K562 (cell line): ENCODE data around the gene ENDOD1. TPM values are rescaled to one million over a fixed set of nuclear protein-coding genes. Genes with fewer than 3 reads are reported as not detected.

ENCODE experiments used
- ATAC-seq: fragments of 200-7000 bp; cut with Tn5 transposase; 3 replicates; pipeline ENCODE4 v1.9.1; 2020; ENCODE audit warnings: moderate library complexity
- BruUV-seq: library from RNA; stranded (reverse); fragments of 400-500 nt; replicated peaks from 2 replicates; lab custom pipeline; 2021; lab: Mats Ljungman, UMichigan
- CTCF ChIA-PET: fragments of 300-600 bp; formaldehyde crosslinking; extraction: SDS; loops from one replicate; lab custom pipeline; 2021; ENCODE audit warnings: low intra/inter-chr PET ratio; lab: Yijun Ruan, JAX
- POLR2A ChIA-PET: fragments of 300-600, 350-650 bp; sonication (Branson Sonifier 250); formaldehyde crosslinking; extraction: SDS; loops from one replicate; lab custom pipeline; 2021; ENCODE audit warnings: antibody characterized with exemption, inconsistent platforms; lab: Yijun Ruan, JAX
- DNase-seq, 4 experiments: peaks; one replicate each; pipeline versions ENCODE4 v3.0.0 to v3.0.0-alpha.2; 2011 to 2018; ENCODE audit warnings: low spot score in 3 of 4, mixed read lengths in 3 of 4; ENCODE audit errors: extremely low read depth in 1 of 4
- FAIRE-seq: peaks from 2 replicates; lab custom pipeline; 2011; peaks lifted over from hg19 to GRCh38; lab: Jason Lieb, UNC
- H2AFZ ChIP-seq: 2 replicates; pipeline ENCODE4 v1.6.0; 2011; ENCODE audit warnings: low read depth, low read length, control low read depth, inconsistent platforms
- H3K27ac ChIP-seq: fragments of 200-600 bp; 3 replicates; pipeline ENCODE4 v1.8.0; 2011; ENCODE audit warnings: low read depth, mild to moderate bottlenecking, control low read depth, inconsistent platforms, low read length, moderate library complexity, mixed read lengths; ENCODE audit errors: extremely low read depth
- H3K27me3 ChIP-seq, 2 experiments: fragments of 300-600 bp in 1 of 2; 2 replicates in 1 of 2; 3 replicates in 1 of 2; pipeline versions ENCODE4 v1.6.0 to v1.8.0; 2011; ENCODE audit warnings: inconsistent platforms in 2 of 2, low read length in 2 of 2, mild to moderate bottlenecking in 1 of 2, mixed read lengths in 1 of 2, moderate library complexity in 1 of 2; ENCODE audit not compliant: control insufficient read depth in 2 of 2, insufficient read depth in 2 of 2
- H3K36me3 ChIP-seq: fragments of 300-600 bp; 3 replicates; pipeline ENCODE4 v1.8.0; 2011; ENCODE audit warnings: mild to moderate bottlenecking, low read length, inconsistent platforms; ENCODE audit not compliant: control insufficient read depth, insufficient read depth
- H3K4me1 ChIP-seq, 2 experiments: fragments of 200-600 bp in 1 of 2; replicated peaks in 1 of 2; 2 replicates in 1 of 2; 3 replicates in 1 of 2; pipeline versions ENCODE4 v1.5.1 to v1.8.0; 2011; ENCODE audit warnings: inconsistent platforms in 2 of 2, low read length in 2 of 2, mild to moderate bottlenecking in 1 of 2, mixed read lengths in 1 of 2, moderate library complexity in 1 of 2; ENCODE audit not compliant: control insufficient read depth in 2 of 2, insufficient read depth in 2 of 2
- H3K4me2 ChIP-seq: 2 replicates; pipeline ENCODE4 v1.6.1; 2011; ENCODE audit warnings: low read length, control low read depth, inconsistent platforms, mixed read lengths; ENCODE audit not compliant: insufficient read depth
- H3K4me3 ChIP-seq: fragments of 200-600 bp; sonication (generic), shearing (Covaris generic); 2 replicates; pipeline ENCODE4 v1.5.1; 2016; ENCODE audit warnings: control low read depth, inconsistent platforms
- H3K79me2 ChIP-seq: fragments of 200-600 bp; 3 replicates; pipeline ENCODE4 v1.8.0; 2011; ENCODE audit warnings: low read length, inconsistent platforms; ENCODE audit not compliant: control insufficient read depth, insufficient read depth
- H3K9ac ChIP-seq, 2 experiments: 2 replicates each; pipeline versions ENCODE4 v1.6.0 to v1.6.1; 2011; ENCODE audit warnings: low read depth in 2 of 2, low read length in 2 of 2, control low read depth in 1 of 2, inconsistent platforms in 1 of 2, mild to moderate bottlenecking in 1 of 2, mixed read lengths in 1 of 2; ENCODE audit not compliant: insufficient read depth in 1 of 2
- H3K9me1 ChIP-seq: one replicate; pipeline ENCODE4 v1.6.0; 2011; ENCODE audit warnings: inconsistent platforms, mild to moderate bottlenecking, low read length, moderate library complexity; ENCODE audit not compliant: control insufficient read depth, insufficient read depth
- H3K9me3 ChIP-seq: replicated peaks from 2 replicates; pipeline ENCODE4 v1.5.1; 2011; ENCODE audit warnings: low read depth, low read length, inconsistent platforms; ENCODE audit not compliant: control insufficient read depth, insufficient read depth
- H4K20me1 ChIP-seq: replicated peaks from 2 replicates; pipeline ENCODE4 v1.6.1; 2011; ENCODE audit warnings: low read length, inconsistent platforms, mixed read lengths; ENCODE audit not compliant: control insufficient read depth, insufficient read depth
- ATF3 ChIP-seq, 2 experiments: fragments of 450-650 bp in 1 of 2; sonication (generic) in 1 of 2; formaldehyde crosslinking in 1 of 2; IDR thresholded peaks in 1 of 2; conservative IDR thresholded peaks in 1 of 2; 2 replicates each; pipeline versions ENCODE4 v1.6.1 to v1.8.1; 2016 to 2023; ENCODE audit warnings: mild to moderate bottlenecking in 2 of 2, moderate library complexity in 2 of 2, inconsistent platforms in 1 of 2, missing genetic modification reagents in 1 of 2
- BHLHE40 ChIP-seq: IDR thresholded peaks from 2 replicates; pipeline ENCODE4 v1.6.1; 2011; ENCODE audit warnings: low read length, improper control_type of control experiment
- CEBPB ChIP-seq: fragments of 450-650 bp; IDR thresholded peaks from 2 replicates; pipeline ENCODE4 v1.6.1; 2016; ENCODE audit warnings: missing genetic modification characterization, missing compliant biosample characterization
- CEBPG ChIP-seq, 3 experiments: fragments of 200-800 bp in 1 of 3; sonication (Bioruptor generic) in 1 of 3; sonication (generic) in 1 of 3; formaldehyde crosslinking in 1 of 3; IDR thresholded peaks in 2 of 3; conservative IDR thresholded peaks in 1 of 3; 2 replicates each; pipeline versions ENCODE4 v1.6.1 to v1.8.0; 2016 to 2022; ENCODE audit warnings: missing compliant biosample characterization in 2 of 3, missing genetic modification characterization in 2 of 3, mild to moderate bottlenecking in 1 of 3, missing genetic modification reagents in 1 of 3
- HDAC2 ChIP-seq: fragments of 450-650 bp; IDR thresholded peaks from 2 replicates; pipeline ENCODE4 v1.6.1; 2016; ENCODE audit warnings: mild to moderate bottlenecking
- IRF9 ChIP-seq: fragments of 450-650 bp; IDR thresholded peaks from 2 replicates; pipeline ENCODE4 v1.6.1; 2016; ENCODE audit warnings: missing biosample characterization, missing genetic modification characterization
- MAZ ChIP-seq, 2 experiments: fragments of 450-650 bp in 1 of 2; sonication (generic) in 1 of 2; formaldehyde crosslinking; IDR thresholded peaks in 1 of 2; conservative IDR thresholded peaks in 1 of 2; 2 replicates each; pipeline versions ENCODE4 v1.4.0 to v1.5.0; 2020; ENCODE audit warnings: mild to moderate bottlenecking in 1 of 2, missing genetic modification reagents in 1 of 2
- TRIM24 ChIP-seq, 2 experiments: fragments of 450-650 bp; IDR thresholded peaks; 2 replicates each; pipeline ENCODE4 v1.6.1; 2016
- ZFP30 ChIP-seq: fragments of 250-450 bp; sonication (Bioruptor Pico); IDR thresholded peaks from 2 replicates; pipeline ENCODE4 v1.8.0; 2022; ENCODE audit warnings: moderate library complexity, mild to moderate bottlenecking, inconsistent platforms, borderline replicate concordance
- ZNF277 ChIP-seq: fragments of 250-450 bp; sonication (Bioruptor Pico); IDR thresholded peaks from 2 replicates; pipeline ENCODE4 v1.8.0; 2022; ENCODE audit warnings: inconsistent platforms, mild to moderate bottlenecking, moderate library complexity, borderline replicate concordance
- WGBS: fragments of 100-300 bp; shearing (Covaris generic); methylation state at CpG from one replicate; pipeline ENCODE4 v1.1.6; 2016; ENCODE audit warnings: low coverage, mixed read lengths; ENCODE audit not compliant: insufficient coverage; ENCODE audit errors: missing lambda C conversion rate; 5-methylcytosine and 5-hydroxymethylcytosine counted together
- in situ Hi-C: fragments of 300-500 bp; cut with MboI; formaldehyde crosslinking; loops from 4 replicates; pipeline ENCODE4 v1.15.0; 2018; ENCODE audit warnings: inconsistent platforms, mixed read lengths
- intact Hi-C: fragments of 100-400 bp; cut with micrococcal nuclease; formaldehyde crosslinking; loops from 2 replicates; pipeline ENCODE4 v1.14.2; 2022
- polyA plus RNA-seq, 8 experiments: library from polyadenylated mRNA; depleted of rRNA in 4 of 8; stranded (reverse) in 5 of 8; unstranded in 3 of 8; fragments of >200 nt; fragmentation: Nextera tagmentation in 2 of 8; fragmentation: Illumina TruSeq in 1 of 8; extraction: Ambion mirVana in 2 of 8; extraction: Trizol in 1 of 8; gene quantifications; 2 replicates each; pipeline versions ENCODE4 v1.2.1 to v1.2.3, GENCODE V29; 2011 to 2014; ENCODE audit warnings: inconsistent platforms in 1 of 8, missing spikeins in 1 of 8
- total RNA-seq, 7 experiments: library from RNA; depleted of rRNA in 6 of 7; stranded (reverse); fragments of >200 nt in 6 of 7; fragmentation: Illumina TruSeq in 2 of 7; extraction: Trizol in 2 of 7; gene quantifications; 2 replicates each; pipeline versions ENCODE4 v1.2.1 to v1.2.3, GENCODE V29; 2011 to 2021; ENCODE audit warnings: low replicate concordance in 1 of 7

Gene ENDOD1
- total and polyA plus RNA-seq, 9 of the 15 experiments (the other 6 are each of a cell fraction or from before 2014, with no cell fraction given), result 4.2 to 11.8 (median 9.3) TPM

GRCh38 chr11:95089620-95090542 lies at the start of gene ENDOD1 (continued):
- peak; percentile 58 to 84; a peak in 3 of 4 replicates for TF ChIP-seq MAZ (CRISPR knock-in tag; conservative IDR thresholded peaks at IDR 0.05 in 1 of 2, IDR thresholded peaks at IDR 0.05 in 1 of 2)
- no peak for TF ChIP-seq ZNF277 (CRISPR knock-in tag)
- TF ChIP-seq HDAC2, result peak; percentile 20; the same call in 1 of the 2 replicates

- no peaks in the 10 kb centered on the region for H3K9me1 ChIP-seq
- no peak overlapping the region for H3K27ac ChIP-seq
- H3K36me3 ChIP-seq, result no peaks in the 10 kb centered on the region
- BruUV-seq, result no TSS peak
- FAIRE-seq, result no peak
- DNase-seq, result no peak
- POLR2A ChIA-PET, result no interaction called here
- CTCF ChIA-PET, result no interaction called here
- WGBS, result 27% methylated on average over 1 of the region's 1 CpG
- H3K4me3 ChIP-seq, result no peak overlapping the region
- H3K9me3 ChIP-seq, result no peaks in the 10 kb centered on the region
- H3K4me2 ChIP-seq, result no peak overlapping the region
- in situ Hi-C loops, result no loop called here
- TF ChIP-seq ATF3 (IDR thresholded peaks at IDR 0.05), result peak; percentile 56; the same call in 1 of the 2 replicates
- TF ChIP-seq ATF3 (CRISPR knock-in tag; conservative IDR thresholded peaks at IDR 0.05), result no peak
- peak; percentile 53; the same call in 1 of the 2 replicates for TF ChIP-seq CEBPG (CRISPR knock-in tag; IDR thresholded peaks at IDR 0.05)
- peak; percentile 83 to 86 for TF ChIP-seq CEBPG (tag; conservative IDR thresholded peaks at IDR 0.05 in 1 of 2, IDR thresholded peaks at IDR 0.05 in 1 of 2)
- TF ChIP-seq TRIM24 (IDR thresholded peaks at IDR 0.05), result peak in 1 of 2 experiments; percentile 63; a peak in 2 of 4 replicates
- TF ChIP-seq BHLHE40, result no peak
- TF ChIP-seq ZFP30, result no peak
- TF ChIP-seq CEBPB, result peak; percentile 69
- 0 out of 2 replicates have a peak, but pooled peaks have one; percentile 21 for TF ChIP-seq IRF9 (tag)
- TF ChIP-seq, all 486 proteins: peak for 5
- intact Hi-C loops, result no loop called here
- Histone ChIP-seq H2AFZ (no peak overlapping the region), H3K9ac (no peak overlapping the region), H3K79me2 (no peaks in the 10 kb centered on the region), H4K20me1 (no peaks in the 10 kb centered on the region), H3K27me3 (peaks cover 0 to 27% of the 10 kb centered on the region in 2 experiments; a peak in 4 of 5 replicates), H3K4me1 (no peaks in the 10 kb centered on the region)
- no peak for ATAC-seq
Observed at GRCh38 chr11:95042239-95042638, 47.4 kb upstream of the ENDOD1 start.
